Fibroblast of lung (primary cell): ENCODE results near the gene NUMBL.

Source experiments
- EZH2 ChIP-seq: IDR thresholded peaks from 2 replicates; pipeline ENCODE4 v1.5.1; 2012; ENCODE audit warnings: low read length, control low read depth, mild to moderate bottlenecking; ENCODE audit errors: missing control alignments
- TF ChIP-seq, protein P1 (sequence below), 2 donors: IDR thresholded peaks in 1 of 2; conservative IDR thresholded peaks in 1 of 2; 1 replicate in 1 of 2; 2 replicates in 1 of 2; pipeline ENCODE4 v1.5.1; 2011 to 2012; ENCODE audit warnings: low read length in 2 of 2, control low read depth in 1 of 2, inconsistent platforms in 1 of 2, low read depth in 1 of 2, mild to moderate bottlenecking in 1 of 2

DNA sequence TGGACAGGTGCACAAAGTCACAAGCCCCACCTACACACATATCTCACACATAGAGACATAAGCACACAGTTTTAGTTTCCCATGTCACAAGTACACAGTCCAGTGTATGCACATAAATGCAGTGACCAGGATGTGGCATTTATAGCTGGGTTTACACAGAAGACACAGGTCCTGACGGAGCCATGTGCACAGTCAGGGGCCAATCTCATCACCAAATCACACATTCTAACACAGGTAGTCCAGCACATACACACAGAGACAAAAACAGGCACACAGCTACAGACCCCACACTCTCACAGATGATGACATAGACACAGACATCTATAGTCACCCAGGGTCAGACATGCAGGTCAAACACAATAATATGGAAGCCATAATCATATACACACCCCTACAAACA lies 2.1 kb downstream of the NUMBL start:
- TF ChIP-seq, protein P1, sequence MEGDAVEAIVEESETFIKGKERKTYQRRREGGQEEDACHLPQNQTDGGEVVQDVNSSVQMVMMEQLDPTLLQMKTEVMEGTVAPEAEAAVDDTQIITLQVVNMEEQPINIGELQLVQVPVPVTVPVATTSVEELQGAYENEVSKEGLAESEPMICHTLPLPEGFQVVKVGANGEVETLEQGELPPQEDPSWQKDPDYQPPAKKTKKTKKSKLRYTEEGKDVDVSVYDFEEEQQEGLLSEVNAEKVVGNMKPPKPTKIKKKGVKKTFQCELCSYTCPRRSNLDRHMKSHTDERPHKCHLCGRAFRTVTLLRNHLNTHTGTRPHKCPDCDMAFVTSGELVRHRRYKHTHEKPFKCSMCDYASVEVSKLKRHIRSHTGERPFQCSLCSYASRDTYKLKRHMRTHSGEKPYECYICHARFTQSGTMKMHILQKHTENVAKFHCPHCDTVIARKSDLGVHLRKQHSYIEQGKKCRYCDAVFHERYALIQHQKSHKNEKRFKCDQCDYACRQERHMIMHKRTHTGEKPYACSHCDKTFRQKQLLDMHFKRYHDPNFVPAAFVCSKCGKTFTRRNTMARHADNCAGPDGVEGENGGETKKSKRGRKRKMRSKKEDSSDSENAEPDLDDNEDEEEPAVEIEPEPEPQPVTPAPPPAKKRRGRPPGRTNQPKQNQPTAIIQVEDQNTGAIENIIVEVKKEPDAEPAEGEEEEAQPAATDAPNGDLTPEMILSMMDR (conservative IDR thresholded peaks at IDR 0.05 in 1 of 2, IDR thresholded peaks at IDR 0.05 in 1 of 2; ENCODE audit: low read depth in 1 of 2, low read length in 2 of 2), result no peak
- no peak for TF ChIP-seq EZH2
